Subcutaneous adipose tissue (tissue), 4 donors: ENCODE data around the gene CALHM5. TPM values are rescaled to one million over a fixed set of nuclear protein-coding genes. Genes with fewer than 3 reads are reported as not detected.

Source experiments
- total RNA-seq, 4 donors: library from RNA; depleted of rRNA; stranded (reverse); fragments of >200 nt; gene quantifications; one replicate each; pipeline ENCODE4 v1.1.0, GENCODE V29; 2016
- TF ChIP-seq, protein P1 (sequence below): fragments of 450-650 bp; IDR thresholded peaks from one replicate; pipeline ENCODE4 v1.5.1; 2016; ENCODE audit warnings: low read depth, mild to moderate bottlenecking, control low read depth, antibody characterized with exemption, moderate library complexity

The CALHM5 gene, protein sequence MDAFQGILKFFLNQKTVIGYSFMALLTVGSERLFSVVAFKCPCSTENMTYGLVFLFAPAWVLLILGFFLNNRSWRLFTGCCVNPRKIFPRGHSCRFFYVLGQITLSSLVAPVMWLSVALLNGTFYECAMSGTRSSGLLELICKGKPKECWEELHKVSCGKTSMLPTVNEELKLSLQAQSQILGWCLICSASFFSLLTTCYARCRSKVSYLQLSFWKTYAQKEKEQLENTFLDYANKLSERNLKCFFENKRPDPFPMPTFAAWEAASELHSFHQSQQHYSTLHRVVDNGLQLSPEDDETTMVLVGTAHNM
- 1 to 10 TPM; 2.3 to 3.3 (median 2.7) TPM for total RNA-seq

GRCh38 chr6:116511424-116512110 is at the start of gene CALHM5:
TSS of gene CALHM5 (plus strand) at chr6:116511639. CDS start at chr6:116511697, 58 bp downstream.
- TF ChIP-seq, protein P1, sequence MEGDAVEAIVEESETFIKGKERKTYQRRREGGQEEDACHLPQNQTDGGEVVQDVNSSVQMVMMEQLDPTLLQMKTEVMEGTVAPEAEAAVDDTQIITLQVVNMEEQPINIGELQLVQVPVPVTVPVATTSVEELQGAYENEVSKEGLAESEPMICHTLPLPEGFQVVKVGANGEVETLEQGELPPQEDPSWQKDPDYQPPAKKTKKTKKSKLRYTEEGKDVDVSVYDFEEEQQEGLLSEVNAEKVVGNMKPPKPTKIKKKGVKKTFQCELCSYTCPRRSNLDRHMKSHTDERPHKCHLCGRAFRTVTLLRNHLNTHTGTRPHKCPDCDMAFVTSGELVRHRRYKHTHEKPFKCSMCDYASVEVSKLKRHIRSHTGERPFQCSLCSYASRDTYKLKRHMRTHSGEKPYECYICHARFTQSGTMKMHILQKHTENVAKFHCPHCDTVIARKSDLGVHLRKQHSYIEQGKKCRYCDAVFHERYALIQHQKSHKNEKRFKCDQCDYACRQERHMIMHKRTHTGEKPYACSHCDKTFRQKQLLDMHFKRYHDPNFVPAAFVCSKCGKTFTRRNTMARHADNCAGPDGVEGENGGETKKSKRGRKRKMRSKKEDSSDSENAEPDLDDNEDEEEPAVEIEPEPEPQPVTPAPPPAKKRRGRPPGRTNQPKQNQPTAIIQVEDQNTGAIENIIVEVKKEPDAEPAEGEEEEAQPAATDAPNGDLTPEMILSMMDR: no peak

GRCh38 chr6:116461932-116462885 is 49.2 kb upstream of the CALHM5 start:
- TF ChIP-seq, protein P1: no peak

- TF ChIP-seq, protein P1: no peak
Observed at GRCh38 chr6:116463301-116463700, 48.1 kb upstream of the CALHM5 start.

- TF ChIP-seq, protein P1: no peak
Observed at GRCh38 chr6:116465246-116465645, 46.2 kb upstream of the CALHM5 start.

DNA sequence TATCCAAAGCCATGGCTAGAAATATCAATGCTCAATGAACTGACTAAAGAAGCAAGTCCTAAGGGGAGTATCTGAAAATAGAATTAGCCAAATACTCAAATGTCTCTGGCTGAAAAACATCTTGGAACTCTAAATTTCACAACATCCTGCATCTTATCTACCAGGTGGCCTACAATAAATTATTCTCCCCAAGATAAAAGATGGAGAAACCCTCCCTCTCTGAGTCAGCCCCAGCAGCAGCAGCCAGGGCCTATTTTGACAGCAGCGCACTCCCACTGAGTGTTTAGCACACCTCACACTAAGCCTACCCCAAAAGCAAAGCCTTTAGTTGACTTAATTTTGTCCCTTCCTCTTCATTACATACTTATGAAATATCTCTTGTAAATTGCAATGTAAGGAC is 44.3 kb upstream of the CALHM5 start:
- TF ChIP-seq, protein P1: no peak

DNA sequence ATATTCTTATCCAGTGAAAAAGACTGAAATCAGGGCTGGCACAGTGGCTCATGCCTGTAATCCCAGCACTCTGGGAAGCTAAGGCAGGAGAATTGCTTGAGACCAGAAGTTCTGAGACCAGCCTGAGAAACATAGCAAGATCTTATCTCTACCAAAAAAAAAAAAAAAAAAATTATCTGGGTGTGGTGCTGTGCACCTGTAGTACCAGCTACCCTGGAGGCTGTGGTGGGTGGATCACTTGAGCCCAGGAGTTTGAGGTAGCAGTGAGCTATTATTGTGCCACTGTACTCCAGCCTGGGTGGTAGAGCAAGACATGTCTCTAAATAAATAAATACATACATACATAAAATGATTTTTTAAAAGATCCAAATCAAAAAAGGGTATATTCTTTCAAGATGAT is 43.9 kb upstream of the CALHM5 start:
- TF ChIP-seq, protein P1: no peak
